Femur (tissue), 1 donor: Measurements from ENCODE around the gene CLPTM1.
A peak's percentile ranks its signal among the peaks of the same experiment; 100 is the strongest.
"Not testable (repeated sequence)": the region's sequence is repeated elsewhere in the genome, so short reads cannot be mapped to it uniquely, and the experiment has no call there.

Experiments
- DNase-seq: peaks from one replicate; pipeline ENCODE4 v3.0.0-alpha.2; 2017

Gene CLPTM1, protein sequence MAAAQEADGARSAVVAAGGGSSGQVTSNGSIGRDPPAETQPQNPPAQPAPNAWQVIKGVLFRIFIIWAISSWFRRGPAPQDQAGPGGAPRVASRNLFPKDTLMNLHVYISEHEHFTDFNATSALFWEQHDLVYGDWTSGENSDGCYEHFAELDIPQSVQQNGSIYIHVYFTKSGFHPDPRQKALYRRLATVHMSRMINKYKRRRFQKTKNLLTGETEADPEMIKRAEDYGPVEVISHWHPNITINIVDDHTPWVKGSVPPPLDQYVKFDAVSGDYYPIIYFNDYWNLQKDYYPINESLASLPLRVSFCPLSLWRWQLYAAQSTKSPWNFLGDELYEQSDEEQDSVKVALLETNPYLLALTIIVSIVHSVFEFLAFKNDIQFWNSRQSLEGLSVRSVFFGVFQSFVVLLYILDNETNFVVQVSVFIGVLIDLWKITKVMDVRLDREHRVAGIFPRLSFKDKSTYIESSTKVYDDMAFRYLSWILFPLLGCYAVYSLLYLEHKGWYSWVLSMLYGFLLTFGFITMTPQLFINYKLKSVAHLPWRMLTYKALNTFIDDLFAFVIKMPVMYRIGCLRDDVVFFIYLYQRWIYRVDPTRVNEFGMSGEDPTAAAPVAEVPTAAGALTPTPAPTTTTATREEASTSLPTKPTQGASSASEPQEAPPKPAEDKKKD

DNA sequence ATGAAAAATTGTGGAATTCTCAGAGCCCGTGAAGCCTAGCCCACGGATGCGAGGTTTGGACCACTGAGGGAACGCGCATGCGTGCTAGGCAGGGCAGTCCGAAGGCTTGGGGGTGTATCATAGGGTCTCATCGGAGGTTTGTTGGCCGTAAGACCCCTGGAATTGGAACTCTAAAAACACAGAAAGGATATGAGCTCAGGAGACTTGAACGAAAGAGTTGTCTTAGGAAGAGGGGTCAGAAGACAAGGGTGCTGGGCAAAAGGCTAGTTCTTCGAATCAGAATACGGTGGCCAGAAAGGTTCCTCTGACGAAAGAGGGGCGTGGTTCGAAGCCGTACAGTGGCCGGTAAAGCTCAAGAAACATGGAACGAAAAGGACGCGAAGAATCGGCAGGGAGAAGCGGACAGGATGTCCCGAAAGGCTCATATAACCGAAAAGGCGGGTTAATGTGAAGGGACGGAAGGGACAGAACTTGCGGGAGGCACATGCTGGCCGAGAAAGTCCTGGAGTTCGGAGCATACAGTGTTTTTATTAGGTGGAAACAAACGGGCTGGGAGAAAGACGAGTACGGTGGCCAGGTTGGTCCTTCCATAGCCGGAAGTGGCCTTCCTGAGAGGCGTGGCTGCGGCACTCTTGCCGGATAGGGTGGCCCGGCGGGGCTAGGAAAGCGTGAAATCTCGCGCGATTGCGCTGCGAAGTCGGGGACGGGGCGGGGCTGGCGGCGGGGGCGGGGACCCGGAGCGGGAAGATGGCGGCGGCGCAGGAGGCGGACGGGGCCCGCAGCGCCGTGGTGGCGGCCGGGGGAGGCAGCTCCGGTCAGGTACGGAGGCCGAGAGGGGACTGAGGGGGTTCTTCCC is at the start of gene CLPTM1:
Gene CLPTM1 (plus strand): TSS at position 732 of the 856 bp plus-strand sequence. CDS start 16 bp downstream, at position 748.
- peak; percentile 98 for DNase-seq

DNA sequence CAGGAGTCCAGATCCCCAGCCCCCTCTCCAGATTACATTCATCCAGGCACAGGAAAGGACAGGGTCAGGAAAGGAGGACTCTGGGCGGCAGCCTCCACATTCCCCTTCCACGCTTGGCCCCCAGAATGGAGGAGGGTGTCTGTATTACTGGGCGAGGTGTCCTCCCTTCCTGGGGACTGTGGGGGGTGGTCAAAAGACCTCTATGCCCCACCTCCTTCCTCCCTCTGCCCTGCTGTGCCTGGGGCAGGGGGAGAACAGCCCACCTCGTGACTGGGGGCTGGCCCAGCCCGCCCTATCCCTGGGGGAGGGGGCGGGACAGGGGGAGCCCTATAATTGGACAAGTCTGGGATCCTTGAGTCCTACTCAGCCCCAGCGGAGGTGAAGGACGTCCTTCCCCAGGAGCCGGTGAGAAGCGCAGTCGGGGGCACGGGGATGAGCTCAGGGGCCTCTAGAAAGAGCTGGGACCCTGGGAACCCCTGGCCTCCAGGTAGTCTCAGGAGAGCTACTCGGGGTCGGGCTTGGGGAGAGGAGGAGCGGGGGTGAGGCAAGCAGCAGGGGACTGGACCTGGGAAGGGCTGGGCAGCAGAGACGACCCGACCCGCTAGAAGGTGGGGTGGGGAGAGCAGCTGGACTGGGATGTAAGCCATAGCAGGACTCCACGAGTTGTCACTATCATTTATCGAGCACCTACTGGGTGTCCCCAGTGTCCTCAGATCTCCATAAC is 49.6 kb upstream of the CLPTM1 start, which contains the start of gene APOE:
Gene APOE (plus strand): TSS at position 360 of the 724 bp plus-strand sequence. CDS start 829 bp downstream, outside the sequence.
- no peak for DNase-seq

DNA sequence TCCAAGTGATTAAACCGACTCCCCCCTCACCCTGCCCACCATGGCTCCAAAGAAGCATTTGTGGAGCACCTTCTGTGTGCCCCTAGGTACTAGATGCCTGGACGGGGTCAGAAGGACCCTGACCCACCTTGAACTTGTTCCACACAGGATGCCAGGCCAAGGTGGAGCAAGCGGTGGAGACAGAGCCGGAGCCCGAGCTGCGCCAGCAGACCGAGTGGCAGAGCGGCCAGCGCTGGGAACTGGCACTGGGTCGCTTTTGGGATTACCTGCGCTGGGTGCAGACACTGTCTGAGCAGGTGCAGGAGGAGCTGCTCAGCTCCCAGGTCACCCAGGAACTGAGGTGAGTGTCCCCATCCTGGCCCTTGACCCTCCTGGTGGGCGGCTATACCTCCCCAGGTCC is 47.6 kb upstream of the CLPTM1 start:
- DNase-seq: no peak

DNA sequence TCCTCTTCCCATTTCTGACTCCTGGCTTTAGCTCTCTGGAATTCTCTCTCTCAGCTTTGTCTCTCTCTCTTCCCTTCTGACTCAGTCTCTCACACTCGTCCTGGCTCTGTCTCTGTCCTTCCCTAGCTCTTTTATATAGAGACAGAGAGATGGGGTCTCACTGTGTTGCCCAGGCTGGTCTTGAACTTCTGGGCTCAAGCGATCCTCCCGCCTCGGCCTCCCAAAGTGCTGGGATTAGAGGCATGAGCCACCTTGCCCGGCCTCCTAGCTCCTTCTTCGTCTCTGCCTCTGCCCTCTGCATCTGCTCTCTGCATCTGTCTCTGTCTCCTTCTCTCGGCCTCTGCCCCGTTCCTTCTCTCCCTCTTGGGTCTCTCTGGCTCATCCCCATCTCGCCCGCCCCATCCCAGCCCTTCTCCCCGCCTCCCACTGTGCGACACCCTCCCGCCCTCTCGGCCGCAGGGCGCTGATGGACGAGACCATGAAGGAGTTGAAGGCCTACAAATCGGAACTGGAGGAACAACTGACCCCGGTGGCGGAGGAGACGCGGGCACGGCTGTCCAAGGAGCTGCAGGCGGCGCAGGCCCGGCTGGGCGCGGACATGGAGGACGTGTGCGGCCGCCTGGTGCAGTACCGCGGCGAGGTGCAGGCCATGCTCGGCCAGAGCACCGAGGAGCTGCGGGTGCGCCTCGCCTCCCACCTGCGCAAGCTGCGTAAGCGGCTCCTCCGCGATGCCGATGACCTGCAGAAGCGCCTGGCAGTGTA is 46.9 kb upstream of the CLPTM1 start:
- DNase-seq: no peak

DNA sequence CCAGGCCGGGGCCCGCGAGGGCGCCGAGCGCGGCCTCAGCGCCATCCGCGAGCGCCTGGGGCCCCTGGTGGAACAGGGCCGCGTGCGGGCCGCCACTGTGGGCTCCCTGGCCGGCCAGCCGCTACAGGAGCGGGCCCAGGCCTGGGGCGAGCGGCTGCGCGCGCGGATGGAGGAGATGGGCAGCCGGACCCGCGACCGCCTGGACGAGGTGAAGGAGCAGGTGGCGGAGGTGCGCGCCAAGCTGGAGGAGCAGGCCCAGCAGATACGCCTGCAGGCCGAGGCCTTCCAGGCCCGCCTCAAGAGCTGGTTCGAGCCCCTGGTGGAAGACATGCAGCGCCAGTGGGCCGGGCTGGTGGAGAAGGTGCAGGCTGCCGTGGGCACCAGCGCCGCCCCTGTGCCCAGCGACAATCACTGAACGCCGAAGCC is 46.3 kb upstream of the CLPTM1 start:
- DNase-seq: no peak

DNA sequence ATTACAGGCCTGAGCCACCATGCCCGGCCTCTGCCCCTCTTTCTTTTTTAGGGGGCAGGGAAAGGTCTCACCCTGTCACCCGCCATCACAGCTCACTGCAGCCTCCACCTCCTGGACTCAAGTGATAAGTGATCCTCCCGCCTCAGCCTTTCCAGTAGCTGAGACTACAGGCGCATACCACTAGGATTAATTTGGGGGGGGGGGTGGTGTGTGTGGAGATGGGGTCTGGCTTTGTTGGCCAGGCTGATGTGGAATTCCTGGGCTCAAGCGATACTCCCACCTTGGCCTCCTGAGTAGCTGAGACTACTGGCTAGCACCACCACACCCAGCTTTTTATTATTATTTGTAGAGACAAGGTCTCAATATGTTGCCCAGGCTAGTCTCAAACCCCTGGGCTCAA is 45.4 kb upstream of the CLPTM1 start:
- no peak for DNase-seq

DNA sequence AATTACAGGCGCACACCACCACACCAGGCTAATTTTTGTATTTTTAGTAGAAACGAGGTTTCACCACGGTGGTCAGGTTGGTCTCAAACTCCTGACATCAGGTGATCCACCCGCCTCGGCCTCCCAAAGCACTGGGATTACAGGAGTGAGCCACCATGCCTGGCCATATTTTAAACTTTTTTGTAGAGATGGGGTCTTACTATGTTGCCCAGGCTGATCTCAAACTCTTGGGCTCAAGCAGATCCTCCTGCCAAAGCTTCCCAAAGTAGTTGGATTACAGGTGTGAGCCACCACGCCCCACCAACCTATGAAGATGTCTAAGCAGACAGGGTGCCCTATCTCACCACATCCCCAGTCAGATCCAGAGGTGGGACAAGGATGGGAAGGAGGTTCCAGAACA is 43.3 kb upstream of the CLPTM1 start:
- DNase-seq: not testable (repeated sequence)

DNA sequence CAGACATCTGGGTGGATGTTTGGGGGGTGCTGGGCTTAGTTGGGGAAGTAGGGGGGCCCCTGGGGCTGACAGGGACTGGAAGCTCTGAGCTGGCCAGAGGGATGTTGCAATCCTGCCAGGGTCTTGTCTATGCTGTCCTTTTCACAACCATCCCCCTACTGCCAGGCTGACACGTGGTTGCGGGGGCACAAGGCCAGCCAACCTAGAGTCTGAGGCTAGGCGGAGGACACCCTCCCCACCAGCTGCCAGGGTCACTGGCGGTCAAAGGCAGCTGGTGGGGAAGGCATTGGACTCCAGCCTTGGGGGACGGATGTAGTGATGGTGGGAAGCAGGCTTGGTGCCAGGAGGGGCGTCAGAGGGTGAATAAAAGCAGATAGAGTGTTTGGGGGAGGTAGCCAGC is 42.3 kb upstream of the CLPTM1 start:
- peak; percentile 83 for DNase-seq

DNA sequence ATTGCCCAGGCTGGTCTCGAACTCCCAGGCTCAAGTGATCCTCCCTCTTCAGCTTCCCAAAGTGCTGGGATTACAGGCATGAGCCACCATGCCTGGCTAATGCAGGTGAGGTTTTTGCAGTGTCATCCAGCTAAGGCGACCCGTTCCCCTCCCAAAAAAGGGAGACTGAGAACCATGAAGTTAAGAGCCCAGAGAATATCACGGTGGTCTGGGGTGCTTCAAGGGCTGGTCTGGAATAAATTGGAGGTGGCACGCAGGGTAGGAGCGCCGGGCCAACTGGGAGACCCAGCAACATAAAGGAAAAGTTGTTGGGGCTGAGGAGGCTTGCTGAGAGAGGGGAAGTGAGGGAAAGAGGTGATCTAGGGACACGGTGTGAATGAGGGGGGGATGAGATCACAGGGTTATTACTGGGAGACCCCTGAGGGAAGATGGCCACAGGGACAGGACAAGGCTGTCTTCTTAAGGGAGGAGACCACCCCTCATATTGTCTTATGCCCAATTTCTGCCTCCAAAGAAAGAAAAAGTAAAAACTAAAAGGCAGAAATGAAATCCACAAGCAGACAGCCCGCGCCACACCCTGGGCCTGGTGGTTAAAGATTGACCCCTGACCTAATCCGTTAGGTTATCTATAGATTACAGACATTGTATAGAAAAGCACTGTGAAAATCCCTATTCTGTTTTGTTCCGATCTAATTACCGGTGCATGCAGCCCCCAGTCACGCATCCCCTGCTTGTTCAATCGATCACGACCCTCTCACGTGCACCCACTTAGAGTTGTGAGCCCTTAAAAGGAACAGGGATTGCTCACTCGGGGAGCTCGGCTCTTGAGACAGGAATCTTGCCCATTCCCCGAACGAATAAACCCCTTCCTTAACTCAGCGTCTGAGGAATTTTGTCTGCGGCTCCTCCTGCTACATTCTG is 41.4 kb upstream of the CLPTM1 start:
- DNase-seq: not testable (repeated sequence)

DNA sequence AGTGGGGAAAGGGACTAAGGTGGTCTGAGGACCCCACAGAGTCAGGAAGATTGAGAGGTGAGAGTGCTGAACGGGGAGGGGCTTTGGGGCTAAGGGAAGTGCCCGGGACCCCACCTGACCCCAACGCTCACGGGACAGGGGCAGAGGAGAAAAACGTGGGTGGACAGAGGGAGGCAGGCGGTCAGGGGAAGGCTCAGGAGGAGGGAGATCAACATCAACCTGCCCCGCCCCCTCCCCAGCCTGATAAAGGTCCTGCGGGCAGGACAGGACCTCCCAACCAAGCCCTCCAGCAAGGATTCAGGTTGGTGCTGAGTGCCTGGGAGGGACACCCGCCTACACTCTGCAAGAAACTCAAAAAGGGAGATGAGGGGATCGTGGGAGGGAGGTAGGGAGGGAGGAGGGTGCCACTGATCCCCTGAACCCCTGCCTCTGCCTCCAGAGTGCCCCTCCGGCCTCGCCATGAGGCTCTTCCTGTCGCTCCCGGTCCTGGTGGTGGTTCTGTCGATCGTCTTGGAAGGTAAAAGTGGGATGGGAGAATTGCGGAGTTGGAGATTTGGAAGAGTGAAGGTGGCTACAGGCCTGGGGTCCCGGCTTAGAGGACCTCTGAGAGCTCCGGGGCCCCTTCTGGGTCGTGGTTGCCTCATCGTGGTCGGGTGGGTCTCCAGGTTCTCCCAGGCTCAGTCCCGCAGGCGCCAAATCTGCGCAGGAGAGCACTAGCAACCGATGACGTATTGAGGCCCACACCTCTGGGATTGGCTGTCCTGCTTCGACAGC is 40.6 kb upstream of the CLPTM1 start, which contains the start of gene APOC1:
Gene APOC1 (plus strand): TSS at position 176 of the 774 bp plus-strand sequence. CDS start 284 bp downstream, at position 460.
- peak; percentile 95 for DNase-seq

DNA sequence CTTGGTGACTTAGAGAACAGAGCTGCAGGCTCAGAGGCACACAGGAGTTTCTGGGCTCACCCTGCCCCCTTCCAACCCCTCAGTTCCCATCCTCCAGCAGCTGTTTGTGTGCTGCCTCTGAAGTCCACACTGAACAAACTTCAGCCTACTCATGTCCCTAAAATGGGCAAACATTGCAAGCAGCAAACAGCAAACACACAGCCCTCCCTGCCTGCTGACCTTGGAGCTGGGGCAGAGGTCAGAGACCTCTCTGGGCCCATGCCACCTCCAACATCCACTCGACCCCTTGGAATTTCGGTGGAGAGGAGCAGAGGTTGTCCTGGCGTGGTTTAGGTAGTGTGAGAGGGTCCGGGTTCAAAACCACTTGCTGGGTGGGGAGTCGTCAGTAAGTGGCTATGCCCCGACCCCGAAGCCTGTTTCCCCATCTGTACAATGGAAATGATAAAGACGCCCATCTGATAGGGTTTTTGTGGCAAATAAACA is 30.9 kb upstream of the CLPTM1 start:
- no peak for DNase-seq

DNA sequence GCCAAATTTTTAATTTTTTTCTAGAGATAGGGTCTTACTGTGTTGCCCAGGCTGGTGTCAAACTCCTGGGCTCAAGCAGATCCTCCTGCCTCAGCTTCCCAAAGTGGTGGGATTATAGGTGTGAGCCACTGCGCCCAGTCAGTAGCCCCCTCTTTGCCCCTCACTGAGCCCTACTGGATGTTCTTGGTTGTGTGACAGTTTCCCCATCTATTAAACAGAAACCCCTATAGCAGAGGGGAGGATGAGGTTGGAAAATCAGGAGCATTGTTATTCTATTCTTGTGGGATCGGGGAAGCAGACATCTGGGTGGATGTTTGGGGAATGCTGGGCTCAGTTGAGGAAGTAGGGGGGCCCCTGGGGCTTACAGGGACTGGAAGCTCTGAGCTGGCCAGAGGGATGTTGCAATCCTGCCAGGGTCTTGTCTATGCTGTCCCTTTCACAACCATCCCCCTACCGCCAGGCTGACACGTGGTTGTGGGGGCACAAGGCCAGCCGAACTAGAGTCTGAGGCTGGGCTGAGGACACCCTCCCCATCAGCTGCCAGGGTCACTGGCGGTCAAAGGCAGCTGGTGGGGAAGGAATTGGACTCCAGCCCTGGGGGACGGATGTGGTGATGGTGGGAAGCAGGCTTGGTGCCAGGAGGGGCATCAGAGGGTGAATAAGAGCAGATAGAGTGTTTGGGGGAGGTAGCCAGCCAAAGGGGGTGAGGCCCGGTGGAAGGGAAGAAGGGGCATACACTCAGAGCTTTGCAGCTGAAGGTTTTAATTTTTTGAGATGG is 29.9 kb upstream of the CLPTM1 start:
- DNase-seq: peak; percentile 89

DNA sequence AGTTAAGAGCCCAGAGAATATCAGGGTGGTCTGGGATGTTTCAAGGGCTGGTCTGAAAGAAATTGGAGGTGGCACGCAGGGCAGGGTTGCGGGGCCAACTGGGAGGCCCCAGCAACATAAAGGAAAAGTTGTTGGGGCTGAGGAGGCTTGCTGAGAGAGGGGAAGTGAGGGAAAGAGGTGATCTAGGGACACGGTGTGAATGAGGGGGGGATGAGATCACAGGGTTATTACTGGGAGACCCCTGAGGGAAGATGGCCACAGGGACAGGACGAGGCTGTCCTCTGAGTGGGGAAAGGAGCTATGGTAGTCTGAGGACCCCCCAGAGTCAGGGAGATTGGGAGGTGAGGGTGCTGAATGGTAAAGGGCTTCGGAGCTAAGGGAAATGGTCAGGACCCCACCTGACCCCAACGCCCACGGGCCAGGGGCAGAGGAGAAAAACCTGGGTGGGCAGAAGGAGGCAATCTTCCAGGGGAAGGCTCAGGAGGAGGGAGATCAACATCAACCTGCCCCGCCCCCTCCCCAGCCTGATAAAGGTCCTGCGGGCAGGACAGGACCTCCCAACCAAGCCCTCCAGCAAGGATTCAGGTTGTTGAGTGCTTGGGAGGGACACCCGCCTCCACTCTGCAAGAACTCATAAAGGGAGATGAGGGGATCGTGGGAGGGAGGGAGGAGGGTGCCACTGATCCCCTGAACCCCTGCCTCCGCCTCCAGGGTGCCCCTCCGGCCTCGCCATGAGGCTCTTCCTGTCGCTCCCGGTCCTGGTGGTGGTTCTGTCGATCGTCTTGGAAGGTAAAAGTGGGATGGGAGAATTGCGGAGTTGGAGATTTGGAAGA is 28.7 kb upstream of the CLPTM1 start:
- DNase-seq: not testable (repeated sequence)

DNA sequence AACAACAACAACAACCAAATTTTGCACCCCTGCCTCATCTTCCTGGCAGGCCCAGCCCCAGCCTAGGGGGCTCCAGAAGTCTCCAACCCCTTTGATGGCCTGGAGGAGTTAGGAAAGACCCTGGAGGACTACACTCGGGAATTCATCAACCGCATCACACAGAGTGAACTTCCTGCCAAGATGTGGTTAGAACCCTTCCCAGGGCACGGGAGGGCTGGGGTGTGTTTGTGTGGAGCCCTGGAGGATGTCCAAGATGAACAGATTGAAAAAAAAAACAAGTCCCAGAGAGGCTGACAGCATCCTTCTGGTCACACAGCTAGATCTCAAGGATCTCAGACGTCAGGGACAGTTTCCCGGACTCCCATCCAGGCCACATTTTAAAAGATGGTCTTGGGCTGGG is 27.4 kb upstream of the CLPTM1 start:
- DNase-seq: no peak

DNA sequence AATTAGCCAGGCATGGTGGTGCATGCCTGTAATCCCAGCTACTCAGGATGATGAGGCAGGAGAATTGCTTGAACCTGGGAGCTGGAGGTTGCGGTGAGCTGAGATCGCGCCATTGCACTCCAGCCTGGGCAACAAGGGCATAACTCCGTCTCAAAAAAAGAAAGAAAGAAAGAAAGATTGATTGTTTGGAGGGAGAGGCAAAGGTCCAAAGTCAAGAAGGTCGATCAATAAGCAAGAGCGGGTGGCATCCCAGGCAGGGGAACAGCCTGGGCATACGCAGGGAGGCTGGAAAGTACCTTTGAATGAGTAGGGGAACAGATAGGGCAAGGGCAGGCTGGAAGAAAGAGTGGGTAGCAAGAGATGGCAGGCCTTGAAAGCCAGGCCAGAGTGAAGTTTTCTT is 25.1 kb upstream of the CLPTM1 start:
- no peak for DNase-seq

DNA sequence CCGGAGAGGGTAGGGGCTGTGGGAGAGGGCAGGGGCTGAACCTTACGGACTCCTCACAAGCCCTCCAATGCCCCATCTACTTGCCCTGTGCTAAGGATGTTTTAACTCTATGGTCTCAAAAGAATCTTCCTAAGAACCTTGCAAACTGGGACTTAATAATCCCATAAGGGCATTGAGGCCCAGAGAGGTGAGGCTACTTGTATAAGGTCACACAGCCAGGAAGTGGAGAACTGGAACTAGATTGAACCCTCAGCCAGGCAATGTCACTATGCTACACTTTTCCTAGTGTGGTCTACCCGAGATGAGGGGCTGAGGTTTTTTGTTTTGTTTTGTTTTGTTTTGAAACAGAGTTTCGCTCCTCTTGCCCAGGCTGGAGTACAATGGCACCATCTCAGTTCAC is 23.6 kb upstream of the CLPTM1 start:
- no peak for DNase-seq

DNA sequence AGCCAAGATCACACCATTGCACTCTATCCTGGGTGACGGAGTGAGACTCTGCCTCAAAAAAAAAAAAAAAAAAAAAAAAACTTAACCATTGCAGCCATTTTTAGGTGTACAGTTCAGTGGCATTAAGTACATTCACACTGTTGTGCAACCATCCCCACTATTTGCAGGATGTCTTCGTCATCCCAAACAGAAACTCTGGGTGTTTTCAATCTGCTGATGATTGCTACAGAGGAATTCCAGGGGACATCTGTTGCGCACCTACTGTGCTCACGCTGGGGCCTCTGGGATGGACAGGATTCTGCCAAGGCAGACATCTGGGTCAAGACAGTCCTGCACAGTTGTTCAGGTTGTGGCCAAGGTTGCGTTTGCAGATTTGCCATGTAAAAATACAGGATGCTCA is 15.5 kb upstream of the CLPTM1 start:
- DNase-seq: no peak
